Measurements from ENCODE around the gene CRIP1. TPM values are rescaled to one million over a fixed set of nuclear protein-coding genes. Genes with fewer than 3 reads are reported as not detected.

CRIP1 gene
- total and polyA plus RNA-seq, 2 donors (not counting 3 experiments of a cell fraction or from before 2014, with no cell fraction given) = 3.1 to 8.1 TPM

DNA sequence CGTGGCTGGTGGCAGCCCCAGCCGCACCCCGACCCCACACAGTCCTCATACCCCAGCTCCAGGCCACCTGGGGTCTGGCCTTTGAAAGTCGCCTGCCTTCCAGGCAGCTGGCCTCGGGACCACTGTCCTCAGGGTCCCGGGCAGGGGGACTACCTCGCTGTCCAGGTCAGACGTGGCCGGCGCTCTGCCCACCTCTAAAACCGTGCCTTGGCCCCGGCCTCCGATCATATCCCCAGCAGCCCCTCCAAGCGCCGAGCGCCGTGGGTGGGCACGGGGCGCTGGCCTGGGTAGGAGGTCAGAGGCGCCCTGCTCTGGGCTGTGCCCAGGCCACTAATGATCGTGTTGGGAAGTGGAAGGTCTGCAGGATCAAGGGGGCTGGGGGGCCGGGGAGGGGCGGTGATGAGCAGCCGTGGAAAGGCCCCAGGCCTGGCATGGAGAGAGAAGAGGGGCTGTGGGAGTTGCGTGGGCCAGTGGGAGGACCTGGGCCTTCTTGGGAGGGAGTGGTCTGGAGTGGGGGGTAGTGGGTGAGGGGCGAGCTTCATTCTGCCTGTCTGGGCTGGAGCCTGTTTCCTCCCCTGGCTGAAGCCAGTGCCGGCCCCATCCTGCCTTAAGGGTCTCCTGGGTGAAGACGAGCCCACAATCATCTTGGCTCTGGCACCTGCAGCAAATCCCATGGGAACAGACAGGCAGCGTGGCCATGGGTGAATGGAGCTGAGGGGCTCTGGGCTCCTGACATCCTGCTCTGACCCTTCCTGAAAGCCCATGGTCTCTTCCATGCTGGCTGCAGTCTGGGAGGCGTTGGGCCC is 44.6 kb downstream of the CRIP1 start:
- H3K79me2 ChIP-seq (ENCODE audit: control insufficient read depth, insufficient read depth, low read length) = no peaks in the 10 kb centered on the region
- no peak overlapping the region for H3K4me3 ChIP-seq (replicated peaks in 1 of 3; ENCODE audit: insufficient read depth in 1 of 3, low read depth in 1 of 3, low read length in 3 of 3)
- H3K27ac ChIP-seq (ENCODE audit: insufficient read depth, low read depth, low read length) = no peak overlapping the region
- H3K4me1 ChIP-seq (ENCODE audit: control insufficient read depth, extremely low read depth, insufficient read depth, low read length) = peaks cover 17% of the 10 kb centered on the region
- H3K9me3 ChIP-seq (replicated peaks; ENCODE audit: control insufficient read depth, insufficient read depth, low read length) = no peaks in the 10 kb centered on the region
- no peaks in the 10 kb centered on the region for H3K9me1 ChIP-seq (replicated peaks; ENCODE audit: control insufficient read depth, extremely low read depth, insufficient read depth, low read length)
- no peak overlapping the region for H3K4me2 ChIP-seq (ENCODE audit: insufficient read depth, low read length)
- no peak overlapping the region for H2AFZ ChIP-seq (ENCODE audit: low read depth, low read length)
- FAIRE-seq (no peak), DNase-seq (ENCODE audit: low read depth, low spot score) (no peak)
- dilution Hi-C loops (cut with MboI; ENCODE audit: extremely low pct_ligation_motif_present, low sequenced_read_pairs) = no loop called here
- H3K27me3 ChIP-seq (ENCODE audit: control insufficient read depth in 2 of 2, insufficient read depth in 2 of 2, low read length in 2 of 2) = peaks cover 0 to 3% of the 10 kb centered on the region in 2 experiments
- TF ChIP-seq MYC (IDR thresholded peaks at IDR 0.05; ENCODE audit: low read depth, low read length) = no peak
- TF ChIP-seq, protein P1, sequence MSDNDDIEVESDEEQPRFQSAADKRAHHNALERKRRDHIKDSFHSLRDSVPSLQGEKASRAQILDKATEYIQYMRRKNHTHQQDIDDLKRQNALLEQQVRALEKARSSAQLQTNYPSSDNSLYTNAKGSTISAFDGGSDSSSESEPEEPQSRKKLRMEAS (IDR thresholded peaks at IDR 0.05; ENCODE audit: insufficient read depth, insufficient read length) = no peak
- BruUV-seq (replicated peaks) = no TSS peak
- H3K9ac ChIP-seq (replicated peaks; ENCODE audit: extremely low read depth, insufficient read depth, low read length) = no peak overlapping the region
- H3K36me3 ChIP-seq (ENCODE audit: control insufficient read depth in 2 of 2, extremely low read depth in 1 of 2, insufficient read depth in 2 of 2, low read length in 2 of 2) = no peaks in the 10 kb centered on the region
- H4K20me1 ChIP-seq (replicated peaks; ENCODE audit: control insufficient read depth, extremely low read depth, insufficient read depth, low read length) = no peaks in the 10 kb centered on the region
- ChIA-PET POLR2A (no interaction called here), CTCF (interaction anchor here (0.9 to 1.9 kb wide), 2 partner anchors 51 to 161 kb away, joined by 5 to 6 read pairs; no protein-coding TSS in a partner anchor)
- intact Hi-C loops (cut with micrococcal nuclease) = no loop called here

DNA sequence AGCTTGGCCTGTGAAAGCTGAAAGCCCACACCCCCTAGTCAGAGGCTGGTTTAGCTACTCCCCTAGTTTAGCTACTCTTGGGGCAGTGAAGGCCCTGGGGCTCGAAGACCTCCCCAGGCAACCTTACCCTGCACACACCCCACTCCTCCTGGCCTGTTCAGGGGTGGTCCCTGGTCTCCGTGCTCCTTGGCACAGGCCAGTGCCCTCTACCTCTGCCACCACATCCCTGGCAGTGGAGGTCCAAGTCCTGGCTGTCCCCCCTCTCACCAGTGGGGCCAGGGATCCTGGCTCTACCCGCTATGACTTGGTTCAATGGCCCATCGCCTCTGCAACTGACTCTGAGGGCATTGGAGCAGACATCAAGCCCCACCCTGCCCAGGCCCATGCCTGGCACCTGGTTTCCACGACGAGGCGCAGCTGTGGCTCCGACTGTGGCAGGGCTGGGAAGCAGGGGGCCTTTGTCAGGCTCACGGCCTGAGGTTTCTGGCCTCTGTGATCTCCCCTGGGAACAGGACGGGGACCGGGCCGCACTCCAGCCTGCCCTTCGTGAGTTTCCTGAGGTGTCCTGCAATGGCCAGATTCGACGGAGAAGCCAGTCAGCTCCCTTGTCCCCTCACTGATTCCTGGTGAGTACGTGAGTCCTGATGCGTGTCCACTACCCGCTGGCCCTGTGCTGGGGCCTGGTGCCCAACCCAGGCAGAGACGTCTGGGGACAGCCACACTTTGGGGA is 45.4 kb downstream of the CRIP1 start:
- no peak for FAIRE-seq
- ChIA-PET CTCF (interaction anchor here (0.7 to 1.9 kb wide), 5 partner anchors 13 to 162 kb away, joined by 3 to 15 read pairs (median 5); no protein-coding TSS in a partner anchor), POLR2A (no interaction called here)

More for the DNA sequence above, 45.4 kb downstream of the CRIP1 start:
- Histone ChIP-seq H3K4me3 (replicated peaks in 1 of 3; ENCODE audit: insufficient read depth in 1 of 3, low read depth in 1 of 3, low read length in 3 of 3) (no peak overlapping the region), H3K27ac (ENCODE audit: insufficient read depth, low read depth, low read length) (no peak overlapping the region), H4K20me1 (replicated peaks; ENCODE audit: control insufficient read depth, extremely low read depth, insufficient read depth, low read length) (no peaks in the 10 kb centered on the region), H2AFZ (ENCODE audit: low read depth, low read length) (no peak overlapping the region), H3K27me3 (ENCODE audit: control insufficient read depth in 2 of 2, insufficient read depth in 2 of 2, low read length in 2 of 2) (peaks cover 0 to 2% of the 10 kb centered on the region in 2 experiments), H3K9me3 (replicated peaks; ENCODE audit: control insufficient read depth, insufficient read depth, low read length) (no peaks in the 10 kb centered on the region), H3K4me2 (ENCODE audit: insufficient read depth, low read length) (no peak overlapping the region), H3K9me1 (replicated peaks; ENCODE audit: control insufficient read depth, extremely low read depth, insufficient read depth, low read length) (no peaks in the 10 kb centered on the region), H3K4me1 (ENCODE audit: control insufficient read depth, extremely low read depth, insufficient read depth, low read length) (peaks cover 15% of the 10 kb centered on the region), H3K36me3 (ENCODE audit: control insufficient read depth in 2 of 2, extremely low read depth in 1 of 2, insufficient read depth in 2 of 2, low read length in 2 of 2) (no peaks in the 10 kb centered on the region), H3K79me2 (ENCODE audit: control insufficient read depth, insufficient read depth, low read length) (no peaks in the 10 kb centered on the region), H3K9ac (replicated peaks; ENCODE audit: extremely low read depth, insufficient read depth, low read length) (no peak overlapping the region)
- no peak for DNase-seq (ENCODE audit: low read depth, low spot score)
- no peak for TF ChIP-seq EZH2 (IDR thresholded peaks at IDR 0.05; ENCODE audit: borderline replicate concordance, low read depth, low read length, severe bottlenecking)
- no peak for TF ChIP-seq FOS (IDR thresholded peaks at IDR 0.05; ENCODE audit: borderline replicate concordance, insufficient read depth, low read length)
- TF ChIP-seq, protein P2, sequence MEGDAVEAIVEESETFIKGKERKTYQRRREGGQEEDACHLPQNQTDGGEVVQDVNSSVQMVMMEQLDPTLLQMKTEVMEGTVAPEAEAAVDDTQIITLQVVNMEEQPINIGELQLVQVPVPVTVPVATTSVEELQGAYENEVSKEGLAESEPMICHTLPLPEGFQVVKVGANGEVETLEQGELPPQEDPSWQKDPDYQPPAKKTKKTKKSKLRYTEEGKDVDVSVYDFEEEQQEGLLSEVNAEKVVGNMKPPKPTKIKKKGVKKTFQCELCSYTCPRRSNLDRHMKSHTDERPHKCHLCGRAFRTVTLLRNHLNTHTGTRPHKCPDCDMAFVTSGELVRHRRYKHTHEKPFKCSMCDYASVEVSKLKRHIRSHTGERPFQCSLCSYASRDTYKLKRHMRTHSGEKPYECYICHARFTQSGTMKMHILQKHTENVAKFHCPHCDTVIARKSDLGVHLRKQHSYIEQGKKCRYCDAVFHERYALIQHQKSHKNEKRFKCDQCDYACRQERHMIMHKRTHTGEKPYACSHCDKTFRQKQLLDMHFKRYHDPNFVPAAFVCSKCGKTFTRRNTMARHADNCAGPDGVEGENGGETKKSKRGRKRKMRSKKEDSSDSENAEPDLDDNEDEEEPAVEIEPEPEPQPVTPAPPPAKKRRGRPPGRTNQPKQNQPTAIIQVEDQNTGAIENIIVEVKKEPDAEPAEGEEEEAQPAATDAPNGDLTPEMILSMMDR (IDR thresholded peaks at IDR 0.05; ENCODE audit: extremely low read depth in 1 of 2, insufficient read depth in 1 of 2, low read depth in 1 of 2, low read length in 2 of 2) = no peak
- TF ChIP-seq MYC (IDR thresholded peaks at IDR 0.05; ENCODE audit: low read depth, low read length) = no peak
- no peak for TF ChIP-seq GATA2 (IDR thresholded peaks at IDR 0.05; ENCODE audit: insufficient read depth, insufficient read length, low read depth, low read length)
- no peak for TF ChIP-seq JUN (IDR thresholded peaks at IDR 0.05; ENCODE audit: borderline replicate concordance, insufficient read depth, insufficient read length, low read depth)
- TF ChIP-seq, protein P1 (IDR thresholded peaks at IDR 0.05; ENCODE audit: insufficient read depth, insufficient read length) = no peak
- no peak for TF ChIP-seq POLR2A (IDR thresholded peaks at IDR 0.05; ENCODE audit: low read depth, low read length)
- no peak for TF ChIP-seq POLR2AphosphoS5 (IDR thresholded peaks at IDR 0.05; ENCODE audit: insufficient read depth, low read depth, low read length)
- no TSS peak for BruUV-seq (replicated peaks)
- intact Hi-C loops (cut with micrococcal nuclease) (no loop called here), dilution Hi-C loops (cut with MboI; ENCODE audit: extremely low pct_ligation_motif_present, low sequenced_read_pairs) (no loop called here)

Data from endothelial cell of umbilical vein (primary cell).